ENCODE measurements around the gene IL5RA.

The IL5RA gene

DNA sequence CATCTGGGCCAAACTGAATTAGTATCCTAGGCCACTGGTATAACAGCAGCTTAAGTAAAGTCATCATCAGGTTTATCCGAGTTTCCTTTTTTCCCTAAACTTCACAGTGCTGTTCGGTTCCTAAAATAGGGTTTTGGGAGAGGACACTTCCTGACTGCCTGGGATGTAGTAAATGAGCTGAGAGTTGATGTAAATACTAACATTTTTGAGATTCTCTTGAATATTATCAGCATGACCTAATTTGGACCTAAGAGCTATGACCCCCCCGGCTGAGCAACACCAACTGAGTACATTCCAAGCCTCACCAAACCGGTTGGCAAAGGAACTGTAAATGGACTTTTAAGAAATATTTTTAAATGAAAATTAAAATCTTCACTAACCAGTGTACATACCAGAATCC, 78.8 kb downstream of the IL5RA start:
- TF ChIP-seq, protein P1, sequence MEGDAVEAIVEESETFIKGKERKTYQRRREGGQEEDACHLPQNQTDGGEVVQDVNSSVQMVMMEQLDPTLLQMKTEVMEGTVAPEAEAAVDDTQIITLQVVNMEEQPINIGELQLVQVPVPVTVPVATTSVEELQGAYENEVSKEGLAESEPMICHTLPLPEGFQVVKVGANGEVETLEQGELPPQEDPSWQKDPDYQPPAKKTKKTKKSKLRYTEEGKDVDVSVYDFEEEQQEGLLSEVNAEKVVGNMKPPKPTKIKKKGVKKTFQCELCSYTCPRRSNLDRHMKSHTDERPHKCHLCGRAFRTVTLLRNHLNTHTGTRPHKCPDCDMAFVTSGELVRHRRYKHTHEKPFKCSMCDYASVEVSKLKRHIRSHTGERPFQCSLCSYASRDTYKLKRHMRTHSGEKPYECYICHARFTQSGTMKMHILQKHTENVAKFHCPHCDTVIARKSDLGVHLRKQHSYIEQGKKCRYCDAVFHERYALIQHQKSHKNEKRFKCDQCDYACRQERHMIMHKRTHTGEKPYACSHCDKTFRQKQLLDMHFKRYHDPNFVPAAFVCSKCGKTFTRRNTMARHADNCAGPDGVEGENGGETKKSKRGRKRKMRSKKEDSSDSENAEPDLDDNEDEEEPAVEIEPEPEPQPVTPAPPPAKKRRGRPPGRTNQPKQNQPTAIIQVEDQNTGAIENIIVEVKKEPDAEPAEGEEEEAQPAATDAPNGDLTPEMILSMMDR (IDR thresholded peaks at IDR 0.05; ENCODE audit: low read depth, low read length): no peak

GRCh38 chr3:3027976-3028567, 82.1 kb downstream of the IL5RA start:
- TF ChIP-seq, protein P1 (IDR thresholded peaks at IDR 0.05; ENCODE audit: low read depth, low read length): no peak
- DNase-seq (ENCODE audit: extremely low read depth, low read depth): no peak

More for the DNA sequence above, 78.8 kb downstream of the IL5RA start:
- no peak for DNase-seq (ENCODE audit: extremely low read depth, low read depth)

GRCh38 chr3:3023111-3023745, 86.9 kb downstream of the IL5RA start:
- TF ChIP-seq, protein P1 (IDR thresholded peaks at IDR 0.05; ENCODE audit: low read depth, low read length): no peak
- DNase-seq (ENCODE audit: extremely low read depth, low read depth): no peak

- no peak for DNase-seq (ENCODE audit: extremely low read depth, low read depth)
- TF ChIP-seq, protein P1 (IDR thresholded peaks at IDR 0.05; ENCODE audit: low read depth, low read length): no peak
These were observed 90.0 kb downstream of the IL5RA start for GRCh38 chr3:3020209-3020608.

Data from AG09319 (cell line).